HUDEP-2 (cell line): Measurements from ENCODE around the gene SCAPER.
"Not testable (repeated sequence)": the region's sequence is repeated elsewhere in the genome, so short reads cannot be mapped to it uniquely, and the experiment has no call there.

Experiments
- DNase-seq, 76 experiments: peaks; one replicate each; lab custom pipeline; 2025; ENCODE audit not compliant: unreplicated experiment in 76 of 76; lab: John Stamatoyannopoulos, UW

Gene SCAPER

GRCh38 chr15:76333309-76333708 lies 571.8 kb downstream of the SCAPER start:
- DNase-seq: no peak

DNA sequence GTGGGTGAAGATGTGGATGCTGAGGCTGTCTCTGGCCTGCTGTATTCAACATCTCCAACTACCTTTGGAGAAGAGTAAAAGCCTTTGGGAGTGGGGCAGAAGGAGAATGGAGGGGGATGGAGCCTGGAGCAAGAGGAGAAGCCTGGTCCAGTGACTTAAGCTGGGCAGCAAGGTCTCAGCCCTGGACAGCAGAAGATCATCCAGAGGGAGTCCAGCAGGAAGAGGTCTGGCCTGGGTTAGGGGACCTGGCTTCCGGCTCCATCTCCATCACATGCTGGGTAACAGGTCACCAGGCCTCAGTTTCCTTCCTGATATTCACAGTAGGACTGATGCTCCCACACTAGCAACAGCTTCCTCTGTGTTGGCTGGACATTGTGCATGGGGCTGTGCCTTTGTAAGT lies 572.3 kb downstream of the SCAPER start:
- DNase-seq: no peak

DNA sequence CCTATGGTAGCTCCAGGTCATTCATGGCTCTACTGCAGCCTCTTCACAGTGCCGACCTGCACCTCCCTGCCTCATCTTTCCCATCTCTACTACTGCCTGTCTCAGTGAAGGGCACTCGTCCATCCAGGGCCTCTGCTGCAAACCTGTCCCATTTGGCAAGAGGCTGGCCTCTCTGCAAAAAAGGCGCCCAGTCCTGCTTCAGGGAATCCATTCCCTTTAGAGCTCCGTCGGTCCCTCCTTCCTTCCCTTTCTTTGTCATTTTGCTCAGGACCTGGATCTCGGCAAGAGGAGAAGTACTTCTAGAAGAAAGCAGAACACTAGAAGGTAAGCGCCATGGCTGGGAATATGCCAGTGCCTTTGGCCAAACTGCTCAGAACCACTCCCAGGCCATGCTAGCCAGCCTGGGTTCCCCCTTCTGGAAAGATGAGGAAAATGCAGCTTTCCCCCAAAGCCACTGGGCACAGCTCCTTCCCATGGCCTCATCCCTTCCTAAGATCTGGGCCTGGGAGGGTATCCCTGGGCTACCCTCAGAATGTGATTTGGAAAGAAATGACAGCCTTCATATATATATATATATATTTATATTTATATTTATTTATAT lies 575.0 kb downstream of the SCAPER start:
- DNase-seq: peak in 28 of 76 experiments; percentile 9 to 53 (median 26)

- DNase-seq: no peak
These were observed 576.2 kb downstream of the SCAPER start for GRCh38 chr15:76328958-76329357.

DNA sequence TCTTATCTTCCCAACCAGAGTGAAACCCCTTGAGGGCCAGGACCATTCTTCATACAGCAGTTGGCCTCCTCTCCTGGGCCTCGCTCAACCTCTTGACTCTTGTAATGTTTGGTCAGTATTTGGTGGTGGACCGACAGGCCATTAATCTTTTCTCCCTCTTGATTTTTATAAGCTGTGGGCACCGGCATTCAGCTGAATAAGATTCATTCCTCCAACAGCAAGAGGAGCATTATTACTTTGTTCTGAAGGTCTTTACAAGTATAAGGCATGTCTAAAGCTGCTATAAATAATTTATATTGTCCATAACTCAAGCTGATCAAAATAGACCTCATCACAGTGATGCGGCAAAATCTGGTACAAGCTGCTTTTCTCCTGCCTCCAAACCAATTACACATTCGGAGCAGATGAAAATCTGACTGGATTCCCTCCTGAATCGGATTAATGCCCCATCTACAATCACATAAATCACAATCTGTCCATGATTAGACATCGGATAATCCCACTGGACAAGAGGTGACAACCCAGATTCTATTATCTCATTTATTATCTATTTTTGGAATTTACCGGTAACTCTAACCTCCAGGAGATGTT lies 576.9 kb downstream of the SCAPER start:
- no peak for DNase-seq

DNA sequence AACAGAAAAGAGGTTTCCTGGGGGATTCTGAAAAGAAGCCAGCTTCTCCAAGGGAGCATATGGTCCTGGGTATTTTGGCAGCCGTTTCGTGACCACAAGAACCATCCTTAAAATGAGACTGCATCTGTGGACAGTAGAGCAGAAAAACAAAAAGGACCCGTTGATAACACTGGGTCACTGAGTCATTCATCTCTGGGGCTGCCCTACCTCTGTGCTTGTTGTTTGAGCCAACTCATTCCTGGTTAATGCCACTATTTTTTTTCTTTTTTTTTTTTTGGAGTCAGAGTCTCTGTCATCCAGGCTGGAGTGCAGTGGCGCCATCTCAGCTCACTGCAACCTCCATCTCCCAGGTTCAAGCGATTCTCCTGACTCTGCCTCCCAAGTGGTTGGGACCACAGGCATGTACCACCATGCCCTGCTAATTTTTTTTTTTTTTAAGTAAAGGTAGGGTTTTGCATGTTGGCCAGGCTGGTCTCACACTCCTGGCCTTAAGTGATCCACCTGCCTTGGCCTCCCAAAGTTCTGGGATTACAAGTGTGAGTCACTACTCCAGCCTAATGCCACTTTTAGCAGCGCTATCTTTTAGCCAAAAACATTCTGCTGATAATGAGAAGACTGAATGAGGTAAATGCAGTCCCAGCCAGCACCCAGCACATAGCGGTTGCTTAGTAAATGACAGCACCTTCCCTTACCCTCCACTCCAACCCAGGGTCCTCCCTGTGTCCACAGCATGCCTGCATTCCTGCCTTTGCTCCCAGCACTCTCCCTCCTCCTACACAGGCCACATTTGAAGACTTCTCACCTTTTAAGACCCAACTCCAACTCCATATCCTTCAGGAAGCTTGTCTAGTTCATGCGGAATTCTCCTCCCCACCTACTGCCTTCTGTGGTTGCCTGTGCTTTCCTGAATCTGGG lies 577.7 kb downstream of the SCAPER start:
- DNase-seq: peak in 1 of 76 experiments; percentile 11

DNA sequence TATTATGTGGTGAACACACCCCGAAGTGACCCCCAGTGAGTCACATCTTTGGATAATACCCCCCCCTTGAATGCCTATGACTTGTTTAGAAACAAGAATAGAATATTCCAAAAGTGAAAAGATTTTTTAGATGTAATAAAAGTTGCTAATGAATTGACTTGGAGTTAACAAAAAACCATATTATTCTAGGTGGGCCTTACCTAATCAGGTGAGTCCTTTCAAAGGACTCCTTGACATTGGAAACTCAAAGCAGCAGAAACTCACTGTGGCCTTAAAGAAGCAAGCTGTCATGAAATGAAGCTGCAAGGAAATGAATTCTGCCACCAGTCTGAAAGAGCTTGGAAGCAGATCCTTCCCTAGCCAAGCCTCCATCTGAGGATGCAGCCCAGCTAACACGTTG lies 579.4 kb downstream of the SCAPER start:
- DNase-seq: no peak

DNA sequence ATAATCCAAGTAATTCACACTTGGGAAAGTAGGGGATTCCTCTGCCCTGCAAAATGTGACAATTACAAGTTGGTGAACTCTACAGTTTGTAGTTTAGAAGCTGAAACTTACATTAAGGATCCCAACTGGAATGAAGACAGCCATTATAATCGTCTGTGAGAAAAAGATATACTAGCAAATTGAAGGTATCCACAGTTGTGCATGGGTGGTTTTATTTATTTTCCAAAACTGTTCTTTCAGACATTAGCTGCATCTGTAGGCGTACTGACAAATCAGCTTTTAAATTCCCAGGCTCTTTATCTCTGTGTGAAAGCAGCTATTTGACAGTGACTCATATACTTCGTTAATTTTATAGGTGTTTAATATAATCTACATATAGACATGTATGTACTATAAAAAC lies 581.1 kb downstream of the SCAPER start:
- DNase-seq: no peak

GRCh38 chr15:76321602-76322001 lies 583.5 kb downstream of the SCAPER start:
- DNase-seq: no peak

DNA sequence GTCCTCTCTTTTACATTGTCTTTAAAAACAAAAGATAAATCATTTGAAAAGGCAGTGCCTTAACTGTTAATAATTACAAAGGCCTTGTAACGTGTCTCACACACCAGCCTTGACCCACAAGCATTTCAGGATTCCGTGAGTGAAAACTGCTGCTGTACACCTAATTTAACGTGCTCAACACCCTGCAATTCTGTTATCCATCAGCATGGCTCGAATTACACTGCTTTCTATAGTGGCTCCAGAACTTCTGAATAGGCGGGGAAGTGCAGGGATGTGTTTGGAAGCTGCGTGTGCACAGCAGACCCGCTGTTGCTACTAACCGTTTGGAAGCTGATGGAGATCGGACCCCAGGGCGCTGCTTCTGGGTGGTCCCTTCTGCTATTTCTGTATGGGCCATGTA lies 584.0 kb downstream of the SCAPER start:
- no peak for DNase-seq

GRCh38 chr15:76320012-76320411 lies 585.1 kb downstream of the SCAPER start:
- no peak for DNase-seq

DNA sequence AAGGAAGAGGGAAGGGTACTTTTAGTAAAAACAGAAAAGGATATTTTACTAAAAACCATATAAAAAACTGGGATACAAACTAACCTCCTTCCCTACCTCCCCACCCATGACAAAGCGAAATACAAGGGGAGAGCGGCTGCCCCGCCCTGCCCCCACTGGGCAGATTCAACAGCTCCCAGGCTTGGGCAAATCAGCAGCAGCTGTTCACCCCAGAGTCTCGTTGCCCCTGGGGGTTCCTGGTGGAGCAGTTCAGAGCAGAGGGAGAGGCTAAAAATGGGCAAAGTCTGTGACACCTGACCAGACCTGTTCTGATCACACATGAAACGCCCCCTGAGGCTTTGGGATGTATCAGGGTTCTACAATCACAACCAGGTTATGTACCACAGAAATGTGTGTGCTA lies 591.4 kb downstream of the SCAPER start:
- peak in 1 of 76 experiments; percentile 6 for DNase-seq

DNA sequence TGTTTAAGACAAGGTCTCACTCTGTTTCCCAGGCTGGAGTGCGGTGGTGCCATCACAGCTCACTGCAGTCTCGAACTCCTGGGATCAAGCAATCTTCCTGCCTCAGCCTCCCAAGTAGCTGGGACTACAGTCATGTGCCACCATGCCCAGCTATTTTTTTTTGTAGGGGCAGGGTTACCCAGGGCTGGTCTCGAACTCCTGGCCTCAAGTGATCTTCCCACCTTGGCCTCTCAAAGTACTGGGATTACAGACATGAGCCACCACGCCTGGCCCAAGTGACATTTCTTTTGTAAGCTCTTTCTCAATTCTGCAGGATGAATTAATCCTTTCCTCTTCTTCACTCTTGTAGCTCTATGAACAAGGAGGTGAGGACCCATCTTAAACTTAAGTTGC lies 592.0 kb downstream of the SCAPER start:
- not testable (repeated sequence) for DNase-seq

DNA sequence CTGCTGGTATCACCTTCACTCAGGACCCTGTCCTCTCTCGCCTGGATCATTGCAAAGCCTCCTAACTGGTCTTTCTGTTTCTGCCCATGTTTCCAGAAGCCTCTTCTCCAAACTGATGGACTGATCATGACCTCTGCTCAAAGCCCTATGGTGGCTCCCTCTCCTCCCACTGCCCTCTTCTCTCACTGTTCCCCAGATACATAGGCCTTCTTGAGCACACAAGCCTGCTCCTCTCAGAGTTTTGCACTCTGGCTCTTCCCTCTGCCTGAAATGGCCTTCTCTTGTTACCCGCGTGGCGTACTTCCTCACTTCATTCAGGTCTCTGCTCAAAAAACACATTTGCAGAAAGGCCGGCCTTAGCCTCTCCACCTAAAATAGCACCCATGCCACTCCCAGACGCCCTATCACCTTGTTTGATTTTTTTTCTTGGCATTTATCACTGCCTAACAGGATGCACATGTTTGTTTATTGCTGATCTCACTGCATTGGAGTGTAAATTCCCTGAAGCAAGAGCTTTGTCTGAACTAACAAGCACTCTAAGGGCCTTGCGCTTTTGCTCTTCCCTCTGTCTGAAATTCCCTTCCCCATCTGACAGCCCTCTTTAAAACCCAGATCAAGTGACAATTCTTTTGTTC lies 592.5 kb downstream of the SCAPER start:
- no peak for DNase-seq

DNA sequence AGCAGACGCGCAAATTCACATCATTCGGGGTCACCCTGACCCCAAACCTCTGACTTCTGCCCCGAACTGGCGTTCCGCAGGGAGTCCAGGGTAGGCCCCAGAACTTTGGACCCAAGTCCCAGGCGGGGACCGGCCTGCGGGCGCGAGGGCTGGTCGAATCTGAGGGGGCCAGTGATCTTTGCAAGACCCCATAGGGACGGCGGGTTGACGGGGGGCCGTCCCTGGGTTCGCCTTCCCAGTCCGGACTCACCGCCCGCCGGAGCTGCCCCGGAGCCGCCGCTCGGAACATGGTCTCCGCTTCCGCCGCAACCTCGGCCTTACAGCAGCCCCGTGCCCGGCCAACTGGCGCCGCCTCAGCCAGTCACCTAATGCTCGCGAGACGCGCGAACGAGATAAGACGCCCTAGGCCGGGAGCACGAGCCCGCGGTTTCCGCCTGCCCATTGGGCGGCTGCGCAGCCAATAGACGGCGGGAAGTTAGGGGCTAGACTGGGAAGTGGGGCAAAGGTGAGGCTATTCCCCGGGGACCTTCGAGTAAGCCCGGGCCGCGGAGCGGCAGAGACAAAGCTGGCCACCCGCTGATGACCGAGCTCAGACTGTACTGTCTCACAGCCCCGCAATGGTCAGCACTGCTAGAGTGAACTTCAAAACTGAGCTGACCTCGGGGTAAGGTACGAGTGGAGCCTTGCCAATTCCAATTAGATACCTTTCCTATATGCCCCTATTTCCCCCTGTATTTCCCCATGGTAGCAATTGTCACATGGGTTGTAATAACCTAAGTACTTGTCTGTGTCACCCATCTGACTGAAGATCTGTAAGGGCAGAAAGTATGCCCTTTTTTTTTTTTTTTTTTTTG lies 593.8 kb downstream of the SCAPER start, which contains the start of gene ETFA:
TSS of gene ETFA (minus strand) at position 370 of the 854 bp plus-strand sequence. CDS start at position 289, 81 bp downstream.
- DNase-seq: peak in 74 of 76 experiments; percentile 63 to 96 (median 92)

DNA sequence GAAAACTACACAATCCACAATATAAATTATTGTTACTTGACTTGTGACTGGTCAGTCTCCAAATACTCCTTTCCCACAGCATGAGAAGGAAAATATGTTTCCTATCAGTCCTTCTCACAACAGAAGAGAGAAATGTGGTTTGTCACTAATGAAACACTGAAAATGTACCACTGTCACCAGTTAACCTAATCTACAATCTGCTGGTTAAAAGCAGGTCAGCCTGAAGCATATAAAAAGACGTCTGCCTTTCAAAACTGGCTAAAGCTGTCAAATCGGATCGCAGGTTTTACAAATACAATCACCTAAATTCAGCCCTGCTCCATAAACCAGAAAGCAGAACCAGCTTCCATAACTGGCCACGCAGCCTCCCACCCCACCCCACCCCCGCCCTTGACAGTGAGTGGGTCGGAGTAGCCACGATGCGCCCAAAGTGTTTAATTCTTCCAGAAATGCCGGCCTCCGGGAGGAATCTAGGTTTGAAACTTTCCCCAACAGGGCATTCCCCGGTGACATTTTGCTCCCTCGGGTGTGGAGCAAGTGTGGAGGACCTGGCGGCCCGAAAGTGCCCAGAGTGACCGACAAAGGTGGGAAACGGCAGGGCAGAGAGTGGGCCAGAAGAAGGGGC lies 594.6 kb downstream of the SCAPER start:
- DNase-seq: peak in 18 of 76 experiments; percentile 8 to 74 (median 24)

GRCh38 chr15:76309601-76310330 lies 595.4 kb downstream of the SCAPER start:
- DNase-seq: no peak

DNA sequence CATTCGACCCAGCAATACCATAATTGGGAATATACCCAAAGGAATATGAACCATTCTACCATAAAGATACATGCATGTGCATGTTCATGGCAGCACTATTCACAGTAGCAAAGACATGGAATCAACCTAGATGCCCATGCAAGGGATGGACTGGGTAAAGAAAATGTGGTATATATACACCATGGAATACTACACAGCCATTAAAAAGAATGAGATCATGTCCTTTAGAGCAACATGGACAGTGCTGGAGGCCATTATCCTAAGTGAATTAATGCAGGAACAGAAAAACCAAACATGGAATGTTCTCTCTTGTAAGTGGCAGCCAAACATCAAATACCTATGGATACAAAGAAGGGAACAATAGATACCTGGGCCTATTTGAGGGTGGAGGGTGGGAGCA lies 601.2 kb downstream of the SCAPER start:
- DNase-seq: no peak

DNA sequence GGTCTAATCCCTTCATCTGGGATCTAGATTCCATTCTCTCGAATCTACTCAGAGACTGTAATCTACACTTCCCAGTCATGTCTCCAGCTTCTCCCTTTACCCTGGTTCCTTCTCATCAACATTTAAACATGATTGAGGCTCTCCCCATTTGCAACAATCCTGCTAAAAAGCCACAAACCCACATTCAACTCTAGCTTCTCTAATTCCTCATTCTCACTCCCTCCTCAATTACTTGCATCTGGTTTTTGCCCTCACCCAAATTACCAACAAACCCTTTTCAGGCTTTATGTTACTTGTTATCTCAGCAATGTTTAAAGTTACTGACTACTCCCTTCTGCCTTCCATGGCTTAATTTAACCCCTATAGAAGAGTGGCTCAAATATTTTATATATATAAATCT lies 605.4 kb downstream of the SCAPER start:
- no peak for DNase-seq
